GM18907 (cell line): ENCODE measurements around the gene CNIH2.
A peak's percentile ranks its signal among the peaks of the same experiment; 100 is the strongest.
"Not testable (repeated sequence)": the region's sequence is repeated elsewhere in the genome, so short reads cannot be mapped to it uniquely, and the experiment has no call there.

Experiments used
- ATAC-seq: cut with Tn5 transposase; IDR thresholded peaks from one replicate; pipeline ENCODE4 v1.9.1; 2021; ENCODE audit warnings: mild to moderate bottlenecking, moderate library complexity; ENCODE audit not compliant: unreplicated experiment

Gene CNIH2

DNA sequence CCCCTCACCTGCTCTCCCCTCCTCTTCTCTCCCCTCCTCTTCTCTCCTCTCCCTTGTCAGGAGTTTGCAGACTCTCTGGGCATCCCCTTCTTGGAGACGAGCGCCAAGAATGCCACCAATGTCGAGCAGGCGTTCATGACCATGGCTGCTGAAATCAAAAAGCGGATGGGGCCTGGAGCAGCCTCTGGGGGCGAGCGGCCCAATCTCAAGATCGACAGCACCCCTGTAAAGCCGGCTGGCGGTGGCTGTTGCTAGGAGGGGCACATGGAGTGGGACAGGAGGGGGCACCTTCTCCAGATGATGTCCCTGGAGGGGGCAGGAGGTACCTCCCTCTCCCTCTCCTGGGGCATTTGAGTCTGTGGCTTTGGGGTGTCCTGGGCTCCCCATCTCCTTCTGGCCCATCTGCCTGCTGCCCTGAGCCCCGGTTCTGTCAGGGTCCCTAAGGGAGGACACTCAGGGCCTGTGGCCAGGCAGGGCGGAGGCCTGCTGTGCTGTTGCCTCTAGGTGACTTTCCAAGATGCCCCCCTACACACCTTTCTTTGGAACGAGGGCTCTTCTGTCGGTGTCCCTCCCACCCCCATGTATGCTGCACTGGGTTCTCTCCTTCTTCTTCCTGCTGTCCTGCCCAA lies 1.9 kb upstream of the CNIH2 start:
- ATAC-seq = no peak

DNA sequence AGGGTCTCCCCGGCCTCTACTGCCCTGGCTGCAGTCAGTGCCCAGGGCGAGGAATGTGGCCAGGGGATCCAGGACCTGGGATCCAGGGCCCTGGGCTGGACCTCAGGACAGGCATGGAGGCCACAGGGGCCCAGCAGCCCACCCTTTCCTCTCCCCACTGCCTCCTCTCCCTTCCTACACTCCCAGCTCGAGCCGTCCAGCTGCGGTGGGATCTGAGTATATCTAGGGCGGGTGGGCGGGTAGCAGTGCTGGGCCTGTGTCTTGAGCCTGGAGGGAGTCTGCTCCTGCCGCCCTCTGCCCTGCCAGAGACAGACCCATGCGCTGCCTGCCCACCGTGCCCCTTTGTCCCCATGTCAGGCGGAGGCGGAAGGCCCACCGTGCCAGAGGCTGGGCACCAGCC lies 1.4 kb upstream of the CNIH2 start:
- ATAC-seq = not testable (repeated sequence)

DNA sequence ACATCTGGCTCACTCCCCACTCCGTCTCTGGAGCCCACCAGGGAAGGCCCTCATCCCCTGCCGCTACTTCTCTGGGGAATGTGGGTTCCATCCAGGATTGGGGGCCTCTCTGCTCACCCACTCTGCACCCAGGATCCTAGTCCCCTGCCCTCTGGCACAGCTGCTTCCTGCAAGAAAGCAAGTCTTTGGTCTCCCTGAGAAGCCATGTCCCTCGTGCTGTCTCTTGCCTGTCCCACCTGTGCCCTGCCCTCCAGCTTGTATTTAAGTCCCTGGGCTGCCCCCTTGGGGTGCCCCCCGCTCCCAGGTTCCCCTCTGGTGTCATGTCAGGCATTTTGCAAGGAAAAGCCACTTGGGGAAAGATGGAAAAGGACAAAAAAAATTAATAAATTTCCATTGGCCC lies 911 bp upstream of the CNIH2 start:
- ATAC-seq = not testable (repeated sequence)

DNA sequence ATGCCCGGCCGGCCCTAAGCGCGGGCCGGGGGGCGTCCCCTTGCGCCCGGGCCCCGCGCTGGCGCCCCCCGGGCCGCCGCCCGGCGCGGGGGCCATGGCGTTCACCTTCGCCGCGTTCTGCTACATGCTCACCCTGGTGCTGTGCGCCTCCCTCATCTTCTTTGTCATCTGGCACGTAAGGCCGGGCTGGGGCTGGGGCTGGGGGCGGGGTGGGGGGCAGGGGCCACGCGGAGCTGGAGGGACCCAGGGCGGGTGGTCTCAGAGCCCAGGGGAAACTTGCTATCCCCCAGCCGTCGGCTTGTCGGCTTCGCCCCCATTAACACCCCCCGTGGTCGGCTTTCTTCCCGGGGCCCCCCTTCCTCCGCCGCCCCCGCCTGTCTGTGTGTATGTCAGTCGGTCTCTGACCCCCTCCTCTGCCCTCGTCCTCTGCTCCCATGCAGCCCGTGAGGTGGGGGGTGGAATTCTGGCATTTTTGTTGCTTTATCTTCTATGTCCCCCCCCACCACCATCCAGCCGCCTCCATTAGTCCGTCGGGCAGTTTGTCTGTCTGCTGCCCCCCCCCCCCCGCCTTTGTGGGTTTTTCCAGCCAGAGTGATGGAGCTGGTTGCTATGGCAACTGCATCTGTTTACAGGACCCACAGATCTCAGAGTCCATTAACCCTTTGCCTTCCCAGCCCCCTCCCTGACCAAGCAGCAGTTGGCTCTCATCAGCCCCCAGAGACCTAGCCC lies 552 bp downstream of the CNIH2 start:
- ATAC-seq = no peak

DNA sequence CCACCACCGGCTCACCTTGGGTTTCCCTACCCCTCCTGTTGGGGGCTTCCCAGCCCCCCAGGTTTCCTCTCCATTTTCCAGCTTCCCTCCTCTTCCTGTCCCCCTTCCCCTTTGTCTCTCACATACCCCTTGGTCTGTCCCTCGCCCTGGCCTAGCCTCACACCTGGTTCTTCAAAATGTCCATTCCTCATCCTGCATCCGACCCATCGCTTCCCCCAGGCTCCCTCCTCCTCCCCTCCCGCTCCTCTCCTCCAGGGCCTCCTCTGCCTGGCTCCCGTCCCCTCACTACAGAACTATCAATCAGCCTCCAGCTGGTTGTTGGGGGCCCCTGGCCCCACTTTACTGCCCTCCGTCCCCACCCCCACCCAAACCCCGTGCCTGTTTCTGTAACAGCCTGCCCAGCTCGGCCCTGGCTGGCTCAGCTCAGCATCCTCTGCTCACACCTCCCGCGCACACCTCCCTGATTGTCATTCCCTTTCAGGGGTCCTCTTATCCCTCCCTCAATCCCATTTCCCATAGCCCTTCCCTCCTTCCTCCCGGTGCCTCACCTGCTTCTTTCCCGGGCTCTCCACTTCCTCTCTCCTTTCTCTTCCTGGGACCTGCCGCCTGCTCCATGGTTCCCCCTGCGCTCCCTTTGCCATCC lies 1.2 kb downstream of the CNIH2 start:
- ATAC-seq = no peak

DNA sequence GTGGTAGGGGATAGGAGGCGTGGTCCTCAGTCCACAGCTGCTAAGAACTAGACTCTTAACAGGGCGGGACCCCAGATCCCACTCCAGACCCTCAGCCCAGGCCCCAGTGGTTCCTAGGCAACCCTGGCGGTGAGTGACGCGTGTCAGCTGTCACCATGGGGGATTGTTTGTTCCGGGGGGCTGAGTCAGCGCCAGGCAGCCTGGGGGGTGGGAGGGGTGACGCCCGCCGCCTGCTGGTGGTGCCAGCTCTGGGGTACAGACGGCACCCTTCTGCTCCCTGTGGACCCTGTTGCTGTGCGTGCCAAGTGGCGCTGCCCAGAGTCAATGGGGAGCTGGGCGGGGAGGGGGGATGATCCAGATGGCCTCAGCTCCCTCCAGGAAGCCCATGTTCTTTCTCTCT lies 2.5 kb downstream of the CNIH2 start:
- ATAC-seq = no peak

DNA sequence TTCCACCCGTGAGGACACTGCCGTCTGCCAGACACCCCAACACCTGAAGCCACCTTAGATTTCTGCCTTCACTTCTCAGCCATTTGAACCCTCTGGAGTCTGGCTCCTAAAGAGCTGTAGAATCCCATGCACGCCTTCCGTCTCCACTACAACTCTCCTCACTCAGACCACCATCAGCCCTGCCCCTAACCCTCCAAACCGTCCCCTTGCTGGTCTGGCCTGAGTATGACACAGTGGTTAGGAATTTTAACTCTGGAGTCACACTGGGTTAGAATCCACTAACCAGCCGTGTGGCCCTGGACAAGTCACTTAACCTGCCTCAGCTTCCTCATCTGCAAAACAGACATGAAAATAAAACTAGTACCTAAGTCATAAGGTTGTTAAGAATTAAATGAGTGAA lies 3.0 kb downstream of the CNIH2 start:
- ATAC-seq = no peak

DNA sequence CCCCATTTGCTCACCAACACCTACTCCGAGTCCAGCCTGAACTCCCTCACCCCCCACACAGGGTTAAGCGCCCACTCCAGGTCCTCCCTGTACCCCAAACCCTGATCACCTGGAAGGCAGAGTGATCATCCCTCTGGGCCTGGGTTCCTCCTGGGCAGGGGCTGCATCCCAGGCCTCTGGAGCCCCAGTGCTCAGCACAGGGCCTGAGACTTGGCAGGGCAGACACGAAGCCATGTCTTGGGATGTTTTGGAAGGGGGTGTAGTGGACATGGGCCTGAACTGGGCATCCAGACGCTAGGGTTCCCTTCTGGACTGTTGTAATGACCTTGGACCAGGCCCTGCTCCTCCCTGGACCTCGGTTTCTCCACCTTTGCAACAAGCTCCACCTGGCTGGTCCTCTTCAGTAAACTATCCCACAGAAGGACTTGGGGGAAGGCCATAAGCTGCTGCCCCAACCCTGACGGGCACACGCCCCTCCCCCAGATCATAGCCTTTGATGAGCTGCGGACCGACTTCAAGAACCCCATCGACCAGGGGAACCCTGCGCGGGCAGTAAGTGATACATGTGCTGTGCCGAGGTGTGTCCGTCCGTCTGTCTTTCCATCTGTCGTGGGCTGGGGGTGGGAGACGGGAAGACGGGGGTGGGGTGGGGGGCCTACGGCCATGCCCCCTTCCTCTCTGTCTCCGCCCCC lies 3.9 kb downstream of the CNIH2 start:
- no peak for ATAC-seq

DNA sequence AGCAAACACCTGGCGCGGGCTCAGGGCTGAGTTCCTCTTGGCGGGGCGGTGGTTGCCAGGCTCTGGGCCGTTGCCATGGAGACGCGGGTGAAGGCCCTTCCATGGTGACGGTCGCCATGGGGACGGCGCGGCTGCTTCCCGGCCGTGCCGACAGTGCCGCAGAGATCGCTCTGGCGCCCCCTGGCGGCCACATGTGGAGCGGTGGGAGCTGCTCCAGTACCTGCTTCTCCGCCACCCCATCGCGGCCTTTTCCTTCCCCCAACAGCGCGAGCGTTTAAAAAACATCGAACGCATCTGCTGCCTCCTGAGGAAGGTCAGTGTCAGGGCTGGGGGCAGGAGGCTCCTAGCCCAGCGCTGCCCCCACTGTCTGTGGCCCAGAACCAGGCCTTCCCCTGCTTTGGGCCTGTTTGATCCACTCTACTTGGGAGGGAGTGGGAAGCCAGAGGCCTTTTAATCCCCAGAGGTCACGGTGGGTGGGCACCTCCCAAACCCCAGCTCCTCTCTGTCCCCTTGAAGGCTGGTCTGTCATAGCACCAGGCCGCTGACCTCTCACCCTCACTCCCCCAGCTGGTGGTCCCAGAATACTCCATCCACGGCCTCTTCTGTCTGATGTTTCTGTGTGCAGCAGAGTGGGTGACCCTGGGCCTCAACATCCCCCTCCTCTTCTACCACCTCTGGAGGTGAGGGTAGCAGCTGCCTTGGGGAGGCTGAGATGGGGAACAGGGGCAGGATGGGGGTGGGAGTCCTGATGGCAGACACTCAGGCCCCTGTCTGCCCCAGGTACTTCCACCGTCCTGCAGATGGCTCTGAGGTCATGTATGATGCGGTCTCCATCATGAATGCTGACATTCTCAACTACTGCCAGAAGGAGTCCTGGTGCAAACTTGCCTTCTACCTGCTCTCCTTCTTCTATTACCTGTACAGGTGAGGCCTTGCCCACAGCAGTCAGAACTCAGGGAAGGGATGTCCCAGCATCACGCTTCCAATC lies 4.8 kb downstream of the CNIH2 start:
- peak; percentile 59 for ATAC-seq

DNA sequence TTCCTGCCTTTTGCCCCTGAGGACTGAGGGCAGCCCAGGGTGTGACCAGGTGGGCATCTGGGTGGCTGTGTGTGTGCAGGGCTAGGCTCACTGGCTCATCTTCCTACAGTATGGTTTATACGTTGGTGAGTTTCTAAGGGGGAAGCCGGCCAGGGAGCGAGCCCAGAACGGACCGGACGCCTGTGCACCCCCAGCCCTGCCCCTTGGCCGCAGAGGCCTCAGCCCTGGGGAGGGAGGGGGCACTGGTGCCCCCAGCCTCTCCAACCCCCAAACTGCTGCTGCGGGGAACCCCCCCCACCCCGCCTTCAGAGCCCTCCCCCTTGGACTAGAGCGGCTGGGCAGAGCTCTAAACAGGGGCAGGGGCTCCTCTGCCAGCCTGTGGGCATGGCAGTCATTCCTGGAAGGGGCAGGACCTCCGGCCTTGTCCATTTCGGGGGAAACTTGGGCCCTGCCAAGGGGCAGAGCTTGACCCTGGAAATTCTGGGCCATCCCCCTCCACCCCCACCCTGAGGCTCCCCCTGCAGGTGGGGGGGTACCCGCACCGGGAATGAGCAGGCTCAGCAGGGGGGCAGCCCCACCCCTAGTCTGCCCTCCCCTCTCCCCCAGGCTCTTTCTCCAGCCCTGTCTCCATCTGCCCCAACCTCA lies 5.6 kb downstream of the CNIH2 start:
- no peak for ATAC-seq

DNA sequence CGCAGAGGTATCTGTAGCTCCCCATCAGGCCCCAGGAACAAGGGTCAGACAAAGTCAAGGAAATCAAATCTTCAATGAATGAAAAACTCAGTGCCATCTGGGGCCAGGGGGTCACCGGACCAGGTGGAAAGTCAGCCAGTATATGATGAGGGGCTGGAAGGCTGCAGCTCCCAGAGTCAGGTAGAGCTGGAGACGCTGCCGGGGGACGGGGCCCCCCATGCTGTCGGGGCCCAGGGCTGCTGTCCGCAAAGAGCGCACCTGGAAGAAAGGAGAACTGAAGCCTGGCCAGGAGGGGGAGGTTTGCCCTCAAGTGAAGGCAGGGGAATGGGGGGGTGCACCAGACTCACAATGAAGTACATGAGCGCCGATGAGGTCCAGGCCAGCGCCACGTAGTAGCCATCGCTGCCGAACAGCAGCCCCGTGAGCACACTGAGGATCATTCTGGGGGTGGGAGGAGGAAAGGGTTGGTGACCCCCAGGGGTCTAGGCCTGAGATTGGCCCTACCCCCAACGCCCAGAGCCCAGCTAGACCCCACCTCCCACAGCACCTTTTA lies 6.6 kb downstream of the CNIH2 start:
- no peak for ATAC-seq

DNA sequence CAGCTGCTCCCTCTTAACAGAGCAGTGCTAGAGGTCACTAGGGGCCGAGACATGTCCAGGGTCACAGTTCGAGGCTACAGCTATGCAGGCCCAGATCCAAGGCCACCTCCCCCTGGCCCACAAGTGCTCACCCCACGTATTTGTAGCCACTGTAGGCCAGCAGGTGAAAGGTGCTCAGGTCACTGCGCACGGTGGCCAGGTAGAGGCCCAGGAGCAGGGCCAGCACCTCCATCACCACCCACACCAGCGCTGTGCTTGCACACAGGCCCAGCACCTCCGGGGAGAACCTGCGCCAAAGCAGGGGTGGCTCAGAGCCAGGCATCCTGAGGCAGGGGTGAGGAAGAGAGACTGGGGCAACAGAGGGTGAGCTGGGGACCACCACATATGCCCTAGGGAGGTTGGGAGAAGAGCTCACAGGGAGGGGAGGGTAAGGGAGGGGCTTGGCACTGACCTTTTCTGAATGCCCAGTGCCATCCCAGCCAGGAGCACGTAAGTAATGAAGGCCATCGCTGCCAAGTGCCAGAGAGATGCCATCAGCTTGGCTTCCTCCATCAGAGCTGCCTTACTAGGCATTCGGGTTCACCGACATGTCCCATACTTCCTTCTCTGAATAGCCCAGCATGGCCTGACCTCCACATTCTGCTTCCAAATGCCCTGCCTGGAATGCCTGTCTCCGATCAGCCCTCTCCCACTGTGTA lies 7.4 kb downstream of the CNIH2 start:
- ATAC-seq = no peak

DNA sequence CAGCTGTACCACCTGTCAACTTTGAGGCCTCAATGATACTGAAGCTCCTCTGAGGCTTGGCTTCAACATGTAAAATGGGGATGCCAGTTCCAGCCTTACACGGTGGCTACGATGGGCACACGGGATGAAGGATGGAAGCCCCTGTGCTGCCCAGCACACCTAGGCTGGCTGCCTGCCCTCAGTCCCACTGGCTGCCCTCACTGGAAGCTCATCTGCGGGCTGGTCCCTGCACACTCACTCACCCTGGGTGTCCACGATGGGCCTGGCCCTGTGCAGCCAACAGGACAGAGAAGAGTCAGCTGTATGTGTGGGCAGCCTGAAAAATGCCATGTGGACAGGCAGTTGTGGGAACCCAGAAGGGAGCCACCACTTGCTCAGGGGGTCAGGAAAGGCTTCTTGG lies 8.7 kb downstream of the CNIH2 start:
- no peak for ATAC-seq

DNA sequence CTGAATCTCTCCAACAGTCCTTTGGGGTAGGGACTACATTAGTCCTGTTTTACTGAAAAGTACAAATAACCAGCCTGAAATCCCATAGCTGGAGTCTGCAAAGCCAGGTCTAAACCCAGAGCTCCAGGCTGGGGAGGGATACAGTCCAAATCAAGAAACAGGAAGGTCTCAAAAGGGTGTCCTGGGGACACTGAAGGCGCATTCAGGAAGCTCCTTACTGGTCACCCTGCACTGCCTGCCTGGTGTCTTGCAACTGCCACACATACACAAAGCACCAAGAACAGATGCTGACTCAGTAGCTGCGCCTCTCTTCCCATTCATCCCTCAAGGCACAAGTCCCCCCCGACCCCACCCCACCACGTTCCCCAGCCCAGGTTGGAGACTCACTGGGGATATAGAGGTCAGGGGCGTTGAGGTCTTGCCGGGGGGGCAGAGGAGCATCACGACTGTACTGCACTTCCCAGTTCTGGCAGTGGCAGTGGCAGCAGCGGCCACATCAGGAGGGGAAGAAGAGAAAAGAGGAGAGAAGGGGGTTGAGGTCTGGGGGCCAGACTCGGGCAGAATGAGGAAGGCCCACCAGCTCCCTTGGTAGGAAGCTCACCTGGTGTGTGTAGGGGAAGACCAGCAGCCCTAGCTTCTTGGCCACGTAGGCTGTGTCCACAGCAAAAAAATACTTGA lies 9.4 kb downstream of the CNIH2 start:
- no peak for ATAC-seq

DNA sequence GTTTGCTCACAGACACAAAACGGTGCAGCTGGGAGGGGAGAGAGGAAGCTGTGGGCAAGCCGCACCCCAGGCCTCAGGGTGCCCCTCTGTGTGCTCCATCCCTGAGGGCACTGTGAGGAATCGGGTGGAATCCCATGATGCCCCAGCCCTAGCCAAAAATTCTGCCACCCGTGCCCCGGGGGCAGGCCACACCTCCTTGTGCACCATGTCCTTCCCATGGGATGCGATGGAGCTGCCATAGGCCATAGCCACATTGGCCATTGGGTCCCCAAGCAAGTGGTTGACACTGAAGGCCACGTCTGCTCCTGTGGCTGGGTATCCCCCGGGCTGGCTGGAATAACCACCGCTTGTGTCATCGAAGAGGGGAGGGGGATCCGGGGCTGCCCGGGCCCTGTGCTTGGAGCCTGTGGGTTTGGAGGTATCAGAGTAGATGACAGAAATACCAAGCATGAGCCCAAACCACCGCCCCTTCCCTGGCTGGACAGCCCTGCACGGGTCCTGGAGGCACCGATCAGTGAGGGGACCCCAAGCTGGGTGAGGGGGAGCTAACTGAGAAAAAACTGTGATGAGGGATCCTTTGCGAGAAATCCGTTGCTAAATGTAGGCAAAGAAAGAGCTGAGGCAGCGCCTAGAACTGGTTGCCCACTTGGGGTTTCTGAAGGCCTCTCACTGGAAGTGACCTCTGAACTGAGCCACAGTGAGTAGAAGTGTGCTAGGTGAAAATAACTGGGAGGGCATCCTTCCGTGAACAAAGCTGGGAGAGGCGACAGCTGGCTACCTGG lies 10.1 kb downstream of the CNIH2 start:
- no peak for ATAC-seq

DNA sequence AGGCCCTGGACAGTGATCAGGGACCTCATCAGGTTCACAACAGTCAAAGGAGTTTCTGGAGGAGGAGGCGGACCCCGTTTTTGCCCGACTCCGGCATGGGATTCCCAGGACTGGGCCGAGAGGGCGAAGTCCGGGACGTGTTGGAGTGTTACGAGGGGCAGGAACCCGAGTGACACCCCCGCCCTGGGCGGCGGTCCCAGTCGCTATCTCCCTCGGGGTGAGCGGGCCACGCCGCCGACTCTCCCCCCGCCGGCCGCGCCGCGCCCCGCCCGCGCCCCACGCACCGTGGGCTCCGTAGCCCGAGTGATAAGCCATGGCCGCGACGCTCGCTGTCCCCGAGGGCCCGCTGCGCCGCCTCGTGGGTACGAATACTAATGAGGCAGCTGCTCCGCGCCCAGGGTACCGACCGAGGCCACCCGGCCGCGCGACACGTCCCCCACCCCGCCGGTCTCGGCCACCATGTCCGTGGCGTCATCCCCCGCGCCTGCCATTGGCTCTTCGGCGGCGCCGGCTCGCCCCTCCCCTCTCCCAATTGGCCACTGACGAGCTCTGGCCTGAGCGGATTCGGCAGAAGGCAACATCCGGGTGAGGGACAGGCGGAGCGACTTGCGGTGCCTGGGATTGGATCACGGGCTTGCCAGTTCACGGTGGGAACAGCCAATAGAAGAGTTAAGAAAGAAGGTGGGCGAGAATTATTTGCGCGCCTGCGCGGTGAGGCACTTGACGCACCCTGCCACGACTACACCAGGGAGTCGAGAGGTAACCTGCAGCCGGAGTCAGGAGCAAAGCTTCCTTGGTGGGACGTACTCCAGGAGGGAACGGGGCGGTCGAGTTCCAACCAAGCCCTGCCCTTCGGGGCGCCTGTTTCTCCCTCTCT lies 10.9 kb downstream of the CNIH2 start, which contains the start of gene YIF1A:
Gene YIF1A, minus strand, starts transcription at position 473 of the 877 bp plus-strand sequence. Its CDS starts 158 bp downstream, at position 315.
- ATAC-seq = peak; percentile 87
